ENCODE measurements around the gene BEND7. TPM values are rescaled to one million over a fixed set of nuclear protein-coding genes. Genes with fewer than 3 reads are reported as not detected.

BEND7 gene
- total RNA-seq, 1 donor from 2014 or later: 1.3 TPM

- FAIRE-seq (no peak), DNase-seq (ENCODE audit: low read depth) (no peak)
- no peak overlapping the region for H3K4me3 ChIP-seq (ENCODE audit: low read depth, low read length)
- TF ChIP-seq CTCF (IDR thresholded peaks at IDR 0.05; ENCODE audit: insufficient read depth, low read length, severe bottlenecking): no peak
- H3K27me3 ChIP-seq (ENCODE audit: control insufficient read depth, insufficient read depth, low read length): no peaks in the 10 kb centered on the region
- no peaks in the 10 kb centered on the region for H3K36me3 ChIP-seq (ENCODE audit: control insufficient read depth, insufficient read depth, low read length)
Observed at GRCh38 chr10:13402021-13402420, 126.8 kb downstream of the BEND7 start.

GRCh38 chr10:13401142-13401541 lies 127.7 kb downstream of the BEND7 start:
- Histone ChIP-seq H3K27me3 (ENCODE audit: control insufficient read depth, insufficient read depth, low read length) (no peaks in the 10 kb centered on the region), H3K4me3 (ENCODE audit: low read depth, low read length) (no peak overlapping the region), H3K36me3 (ENCODE audit: control insufficient read depth, insufficient read depth, low read length) (no peaks in the 10 kb centered on the region)
- no peak for TF ChIP-seq CTCF (IDR thresholded peaks at IDR 0.05; ENCODE audit: insufficient read depth, low read length, severe bottlenecking)
- DNase-seq (ENCODE audit: low read depth): no peak
- no peak for FAIRE-seq

DNA sequence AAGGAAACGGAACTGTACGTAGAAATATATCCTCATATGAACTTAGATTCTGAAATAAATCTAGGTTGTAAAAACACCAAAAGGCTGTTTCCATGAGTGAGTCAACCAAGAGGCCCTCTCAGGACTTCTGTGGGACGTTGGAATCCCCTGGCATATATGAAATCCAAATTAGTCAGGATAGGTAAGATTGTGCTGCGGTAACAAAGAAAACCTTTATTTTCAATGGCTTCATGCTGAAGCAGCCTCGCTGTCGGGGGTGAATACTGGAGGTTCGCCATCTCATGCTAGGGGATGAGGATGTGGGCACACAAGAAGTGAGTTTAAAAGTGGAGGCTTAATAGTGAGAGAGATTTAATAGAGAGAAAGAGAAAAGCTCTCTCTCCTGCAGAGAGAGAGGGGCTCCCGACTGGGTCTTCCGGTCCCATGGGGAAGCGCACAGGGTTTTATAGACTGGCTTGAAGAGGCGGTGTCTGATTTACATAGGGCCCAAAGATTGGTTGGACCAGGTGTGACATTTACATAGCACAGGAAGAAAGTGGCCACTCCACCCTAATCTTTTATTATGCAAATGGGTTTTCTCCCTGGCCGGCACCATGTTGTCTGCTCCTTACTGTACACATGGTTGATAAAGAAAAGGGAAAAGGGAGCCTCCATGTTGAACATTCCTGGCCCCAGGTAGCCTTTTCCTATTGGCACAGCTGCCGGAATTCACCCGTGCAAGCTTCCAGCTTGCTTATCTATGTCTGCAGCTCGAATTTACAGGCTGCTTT lies 128.4 kb downstream of the BEND7 start:
- no peak for FAIRE-seq
- no peaks in the 10 kb centered on the region for H3K36me3 ChIP-seq (ENCODE audit: control insufficient read depth, insufficient read depth, low read length)

DNA sequence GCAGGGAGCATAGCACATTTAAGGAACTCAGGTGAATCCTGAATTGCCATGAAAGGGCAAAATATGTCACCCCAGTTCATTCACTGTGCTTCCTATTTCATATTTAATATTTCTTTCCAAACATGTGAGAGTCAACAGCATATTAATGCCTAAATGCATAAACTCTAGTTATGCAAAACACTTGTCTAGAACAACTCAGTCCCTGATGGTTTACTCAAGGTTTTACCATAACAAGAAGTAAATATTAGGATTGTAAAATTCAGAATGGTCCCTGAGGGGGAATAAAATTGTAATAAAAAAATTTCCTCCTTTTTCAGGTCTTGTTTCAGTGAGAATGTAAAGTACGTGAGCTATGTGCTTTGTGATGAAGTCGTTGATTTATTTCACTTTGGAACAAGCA lies 129.1 kb downstream of the BEND7 start:
- H3K27me3 ChIP-seq (ENCODE audit: control insufficient read depth, insufficient read depth, low read length): no peaks in the 10 kb centered on the region
- no peak overlapping the region for H3K4me3 ChIP-seq (ENCODE audit: low read depth, low read length)
- no peaks in the 10 kb centered on the region for H3K36me3 ChIP-seq (ENCODE audit: control insufficient read depth, insufficient read depth, low read length)
- DNase-seq (ENCODE audit: low read depth) (no peak), FAIRE-seq (no peak)
- TF ChIP-seq CTCF (IDR thresholded peaks at IDR 0.05; ENCODE audit: insufficient read depth, low read length, severe bottlenecking): no peak

More for the DNA sequence above, 128.4 kb downstream of the BEND7 start:
- Histone ChIP-seq H3K27me3 (ENCODE audit: control insufficient read depth, insufficient read depth, low read length) (no peaks in the 10 kb centered on the region), H3K4me3 (ENCODE audit: low read depth, low read length) (no peak overlapping the region)
- TF ChIP-seq CTCF (IDR thresholded peaks at IDR 0.05; ENCODE audit: insufficient read depth, low read length, severe bottlenecking): no peak
- DNase-seq (ENCODE audit: low read depth): no peak

DNA sequence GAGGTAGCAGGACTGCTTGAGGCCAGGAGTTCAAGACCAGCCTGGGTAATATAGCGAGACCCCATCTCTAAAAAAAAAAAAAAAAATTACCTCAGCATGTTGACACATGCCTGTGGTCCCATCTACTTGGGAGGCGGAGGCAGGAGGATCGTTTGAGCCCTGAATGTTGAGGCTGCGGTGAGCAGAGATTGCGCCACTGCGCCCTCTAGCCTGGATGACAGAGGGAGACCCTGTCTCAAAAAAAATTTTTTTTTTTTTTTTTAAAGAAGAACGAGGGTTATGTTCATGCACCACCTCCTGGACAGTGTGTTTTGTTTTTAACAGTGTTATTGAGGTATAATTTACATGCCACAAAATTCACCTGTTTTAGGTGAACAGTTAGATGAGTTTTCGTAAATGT lies 129.6 kb downstream of the BEND7 start:
- no peak for TF ChIP-seq CTCF (IDR thresholded peaks at IDR 0.05; ENCODE audit: insufficient read depth, low read length, severe bottlenecking)
- DNase-seq (ENCODE audit: low read depth) (no peak), FAIRE-seq (no peak)
- Histone ChIP-seq H3K4me3 (ENCODE audit: low read depth, low read length) (no peak overlapping the region), H3K36me3 (ENCODE audit: control insufficient read depth, insufficient read depth, low read length) (no peaks in the 10 kb centered on the region), H3K27me3 (ENCODE audit: control insufficient read depth, insufficient read depth, low read length) (no peaks in the 10 kb centered on the region)

GRCh38 chr10:13397052-13397451 lies 131.8 kb downstream of the BEND7 start:
- Histone ChIP-seq H3K27me3 (ENCODE audit: control insufficient read depth, insufficient read depth, low read length) (no peaks in the 10 kb centered on the region), H3K36me3 (ENCODE audit: control insufficient read depth, insufficient read depth, low read length) (no peaks in the 10 kb centered on the region), H3K4me3 (ENCODE audit: low read depth, low read length) (no peak overlapping the region)
- DNase-seq (ENCODE audit: low read depth): no peak
- FAIRE-seq: no peak
- no peak for TF ChIP-seq CTCF (IDR thresholded peaks at IDR 0.05; ENCODE audit: insufficient read depth, low read length, severe bottlenecking)
